GM21381 (cell line): ENCODE measurements around the gene ZNF831.

Experiments
- ATAC-seq: cut with Tn5 transposase; IDR thresholded peaks from one replicate; pipeline ENCODE4 v1.9.1; 2021; ENCODE audit warnings: mild to moderate bottlenecking, moderate library complexity; ENCODE audit not compliant: unreplicated experiment

ZNF831 gene

GRCh38 chr20:59139998-59140397 lies 23.6 kb upstream of the ZNF831 start:
- no peak for ATAC-seq

- ATAC-seq = no peak
These were observed 21.6 kb upstream of the ZNF831 start for GRCh38 chr20:59141818-59142581.

- no peak for ATAC-seq
These were observed 20.3 kb upstream of the ZNF831 start for GRCh38 chr20:59143326-59143725.

GRCh38 chr20:59144179-59144830 lies 19.3 kb upstream of the ZNF831 start:
- ATAC-seq = no peak

GRCh38 chr20:59144831-59145196 lies 18.8 kb upstream of the ZNF831 start:
- no peak for ATAC-seq

- no peak for ATAC-seq
These were observed 18.2 kb upstream of the ZNF831 start for GRCh38 chr20:59145247-59145923.

- no peak for ATAC-seq
These were observed 17.5 kb upstream of the ZNF831 start for GRCh38 chr20:59145924-59146779.

- no peak for ATAC-seq
These were observed 16.6 kb upstream of the ZNF831 start for GRCh38 chr20:59146780-59147565.

- no peak for ATAC-seq
These were observed 16.0 kb upstream of the ZNF831 start for GRCh38 chr20:59147586-59147985.

GRCh38 chr20:59148701-59149493 lies 14.7 kb upstream of the ZNF831 start:
- ATAC-seq = no peak

- ATAC-seq = peak; percentile 60
These were observed 13.7 kb upstream of the ZNF831 start for GRCh38 chr20:59149678-59150504.

GRCh38 chr20:59150821-59151251 lies 12.8 kb upstream of the ZNF831 start:
- ATAC-seq = no peak

- ATAC-seq = no peak
These were observed 12.2 kb upstream of the ZNF831 start for GRCh38 chr20:59151391-59151790.

GRCh38 chr20:59151820-59152219 lies 11.8 kb upstream of the ZNF831 start:
- ATAC-seq = no peak

GRCh38 chr20:59152559-59153354 lies 10.9 kb upstream of the ZNF831 start:
- no peak for ATAC-seq

- no peak for ATAC-seq
These were observed 10.3 kb upstream of the ZNF831 start for GRCh38 chr20:59153355-59153681.

- no peak for ATAC-seq
These were observed 9.8 kb upstream of the ZNF831 start for GRCh38 chr20:59153832-59154231.
